Neuronal stem cell (in vitro differentiated cells): Measurements from ENCODE around the gene IGFN1.

Experiments used
- DNase-seq: peaks from one replicate; pipeline ENCODE4 v3.0.0-alpha.2; 2013; ENCODE audit warnings: low spot score
- H2AFZ ChIP-seq: one replicate; pipeline ENCODE4 v1.6.1; 2013; ENCODE audit warnings: mild to moderate bottlenecking, low read length, inconsistent platforms
- H2AK5ac ChIP-seq: 2 replicates; pipeline ENCODE4 v1.6.1; 2013; ENCODE audit warnings: low read depth, mild to moderate bottlenecking, inconsistent platforms, low read length, moderate library complexity, mixed read lengths
- H2BK120ac ChIP-seq: 2 replicates; pipeline ENCODE4 v1.6.1; 2013; ENCODE audit warnings: low read depth, mild to moderate bottlenecking, inconsistent platforms, low read length, moderate library complexity, mixed read lengths
- H2BK12ac ChIP-seq: one replicate; pipeline ENCODE4 v1.6.1; 2013; ENCODE audit warnings: low read length, inconsistent platforms
- H2BK15ac ChIP-seq: 2 replicates; pipeline ENCODE4 v1.6.1; 2013; ENCODE audit warnings: mild to moderate bottlenecking, low read length, inconsistent platforms, mixed read lengths
- H2BK5ac ChIP-seq: one replicate; pipeline ENCODE4 v1.6.1; 2013; ENCODE audit warnings: inconsistent platforms, mild to moderate bottlenecking, low read length, moderate library complexity
- H3K14ac ChIP-seq: one replicate; pipeline ENCODE4 v1.6.1; 2013; ENCODE audit warnings: low read length, inconsistent platforms
- H3K18ac ChIP-seq: 2 replicates; pipeline ENCODE4 v1.6.1; 2013; ENCODE audit warnings: low read length, inconsistent platforms
- H3K23ac ChIP-seq: 2 replicates; pipeline ENCODE4 v1.6.1; 2013; ENCODE audit warnings: low read depth, mild to moderate bottlenecking, mixed read lengths, low read length, inconsistent platforms; ENCODE audit not compliant: poor library complexity
- H3K27ac ChIP-seq: replicated peaks from 3 replicates; pipeline ENCODE4 v1.5.1; 2013; ENCODE audit warnings: low read length, inconsistent platforms
- H3K27me3 ChIP-seq, 3 experiments: 2 replicates each; pipeline ENCODE4 v1.6.1; 2013; ENCODE audit warnings: low read length in 3 of 3, mild to moderate bottlenecking in 2 of 3, inconsistent platforms in 1 of 3, low read depth in 1 of 3, mixed read lengths in 1 of 3, moderate library complexity in 1 of 3; ENCODE audit not compliant: control insufficient read depth in 3 of 3, insufficient read depth in 3 of 3
- H3K36me3 ChIP-seq, 2 donors: replicated peaks in 1 of 2; 2 replicates each; pipeline ENCODE4 v1.6.1; 2013; ENCODE audit warnings: low read length in 2 of 2; ENCODE audit not compliant: control insufficient read depth in 2 of 2, insufficient read depth in 2 of 2
- H3K4ac ChIP-seq: 2 replicates; pipeline ENCODE4 v1.6.1; 2013; ENCODE audit warnings: inconsistent platforms, mild to moderate bottlenecking, low read length, moderate library complexity
- H3K4me1 ChIP-seq, 2 donors: 1 replicate in 1 of 2; 2 replicates in 1 of 2; pipeline ENCODE4 v1.6.1; 2013; ENCODE audit warnings: low read length in 2 of 2, low read depth in 1 of 2; ENCODE audit not compliant: control insufficient read depth in 2 of 2, insufficient read depth in 1 of 2
- H3K4me2 ChIP-seq: one replicate; pipeline ENCODE4 v1.6.1; 2013; ENCODE audit warnings: mild to moderate bottlenecking, low read length, inconsistent platforms; ENCODE audit not compliant: insufficient read depth, poor library complexity, severe bottlenecking
- H3K4me3 ChIP-seq, 2 donors: 2 replicates each; pipeline ENCODE4 v1.5.1; 2013; ENCODE audit warnings: low read length in 2 of 2, mild to moderate bottlenecking in 2 of 2, inconsistent platforms in 1 of 2, moderate library complexity in 1 of 2
- H3K79me1 ChIP-seq: one replicate; pipeline ENCODE4 v1.6.1; 2013; ENCODE audit warnings: low read depth, mild to moderate bottlenecking, inconsistent platforms, low read length, moderate library complexity
- H3K9ac ChIP-seq: one replicate; pipeline ENCODE4 v1.6.1; 2013; ENCODE audit warnings: mild to moderate bottlenecking, low read depth, low read length, inconsistent platforms; ENCODE audit not compliant: poor library complexity
- H3K9me3 ChIP-seq, 2 donors: replicated peaks in 1 of 2; 2 replicates each; pipeline versions ENCODE3 to v1.6.1; 2013; ENCODE audit warnings: low read length in 2 of 2, mild to moderate bottlenecking in 2 of 2, inconsistent platforms in 1 of 2, low read depth in 1 of 2, mixed read lengths in 1 of 2, moderate library complexity in 1 of 2; ENCODE audit not compliant: control insufficient read depth in 2 of 2, insufficient read depth in 1 of 2
- H4K8ac ChIP-seq: one replicate; pipeline ENCODE4 v1.6.1; 2013; ENCODE audit warnings: low read depth, mild to moderate bottlenecking, inconsistent platforms, low read length, moderate library complexity
- H4K91ac ChIP-seq: one replicate; pipeline ENCODE4 v1.6.1; 2013; ENCODE audit warnings: low read length, low read depth, mild to moderate bottlenecking, inconsistent platforms; ENCODE audit not compliant: poor library complexity
- WGBS, 2 donors: extraction: QIAGEN DNeasy Blood & Tissue Kit; methylation state at CpG; one replicate each; pipeline ENCODE4 v1.1.7; 2013; ENCODE audit warnings: missing lambda C conversion rate in 2 of 2, mixed read lengths in 1 of 2; ENCODE audit not compliant: insufficient read length in 2 of 2, insufficient replicate concordance in 1 of 2; ENCODE audit errors: extremely low coverage in 2 of 2; 5-methylcytosine and 5-hydroxymethylcytosine counted together

The IGFN1 gene

GRCh38 chr1:201213926-201214325 lies 23.3 kb downstream of the IGFN1 start:
- Histone ChIP-seq H2AK5ac (peak overlapping the region; percentile 68), H3K79me1 (no peaks in the 10 kb centered on the region), H2AFZ (no peak overlapping the region), H3K27me3 (peaks cover 0 to 25% (median 0%) of the 10 kb centered on the region in 3 experiments), H4K91ac (no peak overlapping the region), H2BK15ac (peak overlapping the region; percentile 79), H4K8ac (no peak overlapping the region), H2BK120ac (no peak overlapping the region), H3K4me2 (no peak overlapping the region), H3K18ac (no peak overlapping the region), H3K4me3 (no peak overlapping the region), H2BK12ac (peak overlapping the region; percentile 53), H3K36me3 (no peaks in the 10 kb centered on the region), H3K23ac (no peak overlapping the region), H3K4ac (no peak overlapping the region), H3K27ac (no peak overlapping the region), H3K14ac (peak overlapping the region; percentile 39), H3K4me1 (peaks cover 2% of the 10 kb centered on the region in 2 donors), H3K9ac (no peak overlapping the region), H2BK5ac (no peak overlapping the region), H3K9me3 (no peaks in the 10 kb centered on the region)
- DNase-seq: no peak
- WGBS, 2 donors: no CpG with 5 or more reads among the region's 7 CpGs

DNA sequence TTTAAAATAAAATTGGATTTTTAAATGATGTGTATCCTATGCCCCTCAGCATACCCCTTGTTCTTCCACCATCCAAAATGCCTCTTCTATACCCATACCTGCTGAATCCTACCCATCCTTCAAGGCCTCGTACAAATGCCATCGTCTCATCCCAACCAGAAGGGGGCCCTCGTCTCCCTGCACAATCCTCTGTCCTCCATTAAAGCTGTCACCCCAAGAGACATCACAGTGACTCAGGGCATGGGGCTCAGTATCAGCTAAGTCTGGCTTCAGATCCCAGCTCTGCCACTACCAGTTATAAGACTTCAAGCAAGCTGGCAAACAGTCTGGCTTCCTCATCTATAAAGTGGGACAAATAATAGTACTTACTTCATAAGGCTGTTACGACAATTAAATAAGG lies 23.8 kb downstream of the IGFN1 start:
- Histone ChIP-seq H3K9ac (no peak overlapping the region), H4K91ac (no peak overlapping the region), H2AK5ac (no peak overlapping the region), H3K18ac (no peak overlapping the region), H3K79me1 (no peaks in the 10 kb centered on the region), H3K14ac (no peak overlapping the region), H3K4me3 (no peak overlapping the region), H3K23ac (no peak overlapping the region), H3K36me3 (no peaks in the 10 kb centered on the region), H3K4me1 (peaks cover 2% of the 10 kb centered on the region in 2 donors), H2AFZ (no peak overlapping the region), H2BK5ac (no peak overlapping the region), H3K9me3 (no peaks in the 10 kb centered on the region), H3K27me3 (peaks cover 0 to 27% (median 0%) of the 10 kb centered on the region in 3 experiments), H4K8ac (no peak overlapping the region), H3K4me2 (no peak overlapping the region), H3K4ac (no peak overlapping the region), H2BK15ac (no peak overlapping the region), H2BK120ac (no peak overlapping the region), H3K27ac (no peak overlapping the region), H2BK12ac (no peak overlapping the region)
- no CpG with 5 or more reads among the region's 4 CpGs for WGBS, 2 donors
- no peak for DNase-seq

- Histone ChIP-seq H4K91ac (no peak overlapping the region), H3K4me3 (no peak overlapping the region), H2BK5ac (no peak overlapping the region), H2AFZ (no peak overlapping the region), H2BK12ac (no peak overlapping the region), H3K79me1 (no peaks in the 10 kb centered on the region), H2AK5ac (no peak overlapping the region), H3K18ac (peak overlapping the region; percentile 9), H3K9me3 (no peaks in the 10 kb centered on the region), H3K23ac (no peak overlapping the region), H3K14ac (no peak overlapping the region), H3K4ac (no peak overlapping the region), H3K27me3 (peaks cover 0 to 30% (median 0%) of the 10 kb centered on the region in 3 experiments), H3K4me2 (no peak overlapping the region), H3K27ac (no peak overlapping the region), H4K8ac (no peak overlapping the region), H2BK15ac (no peak overlapping the region), H2BK120ac (no peak overlapping the region), H3K4me1 (peaks cover 2% of the 10 kb centered on the region in 2 donors), H3K36me3 (no peaks in the 10 kb centered on the region), H3K9ac (no peak overlapping the region)
- no peak for DNase-seq
- WGBS, 2 donors: no CpG with 5 or more reads among the region's 5 CpGs
Measured at GRCh38 chr1:201214886-201215285, 24.3 kb downstream of the IGFN1 start.

- peak overlapping the region; percentile 60 for H3K4ac ChIP-seq
- H3K79me1 ChIP-seq: no peaks in the 10 kb centered on the region
- no CpG with 5 or more reads among the region's 12 CpGs for WGBS, 2 donors
- no peaks in the 10 kb centered on the region for H3K9me3 ChIP-seq
- no peak for DNase-seq
- H4K91ac ChIP-seq: no peak overlapping the region
- no peak overlapping the region for H3K4me2 ChIP-seq
- H3K23ac ChIP-seq: no peak overlapping the region
- H3K18ac ChIP-seq: peak overlapping the region; percentile 91
- H4K8ac ChIP-seq: peak overlapping the region; percentile 58
- H3K14ac ChIP-seq: peak overlapping the region; percentile 39
- no peak overlapping the region for H2BK12ac ChIP-seq
- no peak overlapping the region for H2BK5ac ChIP-seq
- peak overlapping the region; percentile 65 for H3K9ac ChIP-seq
- H2AK5ac ChIP-seq: no peak overlapping the region
- peaks cover 0 to 30% (median 0%) of the 10 kb centered on the region in 3 experiments for H3K27me3 ChIP-seq
- no peak overlapping the region for H2AFZ ChIP-seq
- no peak overlapping the region for H2BK120ac ChIP-seq
- peak overlapping the region in 1 of 2 donors; percentile 61 for H3K4me3 ChIP-seq
- H2BK15ac ChIP-seq: no peak overlapping the region
- H3K36me3 ChIP-seq: no peaks in the 10 kb centered on the region
- H3K4me1 ChIP-seq: peaks cover 2% of the 10 kb centered on the region in 2 donors
- H3K27ac ChIP-seq: no peak overlapping the region
Measured at GRCh38 chr1:201215531-201216357, 25.1 kb downstream of the IGFN1 start.
